Activated naive CD4-positive, alpha-beta T cell (primary cell): ENCODE measurements around the gene SLC38A5.
"Not testable (repeated sequence)": the region's sequence is repeated elsewhere in the genome, so short reads cannot be mapped to it uniquely, and the experiment has no call there.

Source experiments
- DNase-seq, 4 experiments: peaks; one replicate each; lab custom pipeline; 2025; lab: John Stamatoyannopoulos, UW

Gene SLC38A5

GRCh38 chrX:48470110-48470832 lies at the start of gene SLC38A5:
Gene SLC38A5 (minus strand): TSS chrX:48470260. CDS start chrX:48467924, 2,336 bp downstream.
- DNase-seq: no peak

GRCh38 chrX:48519481-48519880 lies 49.4 kb upstream of the SLC38A5 start:
- not testable (repeated sequence) for DNase-seq

- no peak for DNase-seq
These were observed 46.9 kb upstream of the SLC38A5 start for GRCh38 chrX:48516987-48517386.

- no peak for DNase-seq
These were observed 46.2 kb upstream of the SLC38A5 start for GRCh38 chrX:48516285-48516684.

GRCh38 chrX:48515842-48516241 lies 45.8 kb upstream of the SLC38A5 start:
- DNase-seq: no peak

GRCh38 chrX:48514868-48515460 lies 44.9 kb upstream of the SLC38A5 start:
- no peak for DNase-seq

- DNase-seq: no peak
These were observed 44.2 kb upstream of the SLC38A5 start for GRCh38 chrX:48514126-48514806.

GRCh38 chrX:48513670-48514069 lies 43.6 kb upstream of the SLC38A5 start:
- no peak for DNase-seq

- DNase-seq: no peak
These were observed 42.4 kb upstream of the SLC38A5 start for GRCh38 chrX:48512371-48512935.

GRCh38 chrX:48511560-48511959 lies 41.5 kb upstream of the SLC38A5 start:
- DNase-seq: no peak

GRCh38 chrX:48509619-48510018 lies 39.6 kb upstream of the SLC38A5 start:
- DNase-seq: no peak

- no peak for DNase-seq
These were observed 39.2 kb upstream of the SLC38A5 start for GRCh38 chrX:48509245-48509590.

GRCh38 chrX:48508400-48509244 lies 38.6 kb upstream of the SLC38A5 start, which contains the start of gene PORCN:
Gene PORCN (plus strand): TSS chrX:48508992. CDS start chrX:48509821, 829 bp downstream.
- DNase-seq: peak; percentile 8 to 73 (median 40)

GRCh38 chrX:48507246-48507645 lies 37.2 kb upstream of the SLC38A5 start:
- no peak for DNase-seq

GRCh38 chrX:48505481-48505880 lies 35.4 kb upstream of the SLC38A5 start:
- no peak for DNase-seq

- no peak for DNase-seq
These were observed 34.2 kb upstream of the SLC38A5 start for GRCh38 chrX:48504261-48504660.

- DNase-seq: no peak
These were observed 28.3 kb upstream of the SLC38A5 start for GRCh38 chrX:48498374-48498809.

GRCh38 chrX:48497871-48498270 lies 27.8 kb upstream of the SLC38A5 start:
- DNase-seq: no peak

GRCh38 chrX:48496660-48497059 lies 26.6 kb upstream of the SLC38A5 start:
- no peak for DNase-seq

- no peak for DNase-seq
These were observed 23.9 kb upstream of the SLC38A5 start for GRCh38 chrX:48493890-48494364.

- DNase-seq: no peak
These were observed 22.3 kb upstream of the SLC38A5 start for GRCh38 chrX:48492293-48492910.
